Sigmoid colon (tissue), 3 donors: ENCODE data around the gene PER2.

Source experiments
- CTCF ChIP-seq, 4 experiments: fragments of 450-650 bp in 3 of 4; fragments of 200-600 bp in 1 of 4; IDR thresholded peaks; one replicate each; pipeline ENCODE4 v1.5.1; 2016 to 2019; ENCODE audit warnings: antibody characterized with exemption in 4 of 4, mild to moderate bottlenecking in 3 of 4, moderate library complexity in 2 of 4
- POLR2A ChIP-seq, 2 donors: fragments of 450-650 bp; IDR thresholded peaks; one replicate each; pipeline ENCODE4 v1.6.1; 2016; ENCODE audit warnings: antibody characterized with exemption in 2 of 2, mild to moderate bottlenecking in 2 of 2, moderate library complexity in 2 of 2

GRCh38 chr2:238225121-238225520 lies 63.3 kb downstream of the PER2 start:
- TF ChIP-seq CTCF (IDR thresholded peaks at IDR 0.05) (no peak), POLR2A (IDR thresholded peaks at IDR 0.05) (no peak)
